Astrocyte of the spinal cord (primary cell): ENCODE results near the gene TRIM75.

Source experiments
- DNase-seq: peaks from one replicate; pipeline ENCODE4 v3.0.0; 2011; ENCODE audit warnings: low read depth, low spot score
- H3K4me3 ChIP-seq: 2 replicates; pipeline ENCODE4 v1.5.1; 2011; ENCODE audit warnings: low read depth, mild to moderate bottlenecking, low read length, moderate library complexity
- CTCF ChIP-seq: IDR thresholded peaks from 2 replicates; pipeline ENCODE4 v1.5.1; 2012; ENCODE audit warnings: low read depth, mild to moderate bottlenecking, low read length, inconsistent platforms
- in situ Hi-C: cut with HindIII; loops from 2 replicates; pipeline ENCODE4 v1.10.0; 2017; ENCODE audit warnings: low sequenced_read_pairs

TRIM75 gene

GRCh38 chr4:165094873-165095272 lies 41.2 kb downstream of the TRIM75 start:
- in situ Hi-C loops = no loop called here
- no peak for TF ChIP-seq CTCF
- DNase-seq = no peak
- H3K4me3 ChIP-seq = no peak overlapping the region

- TF ChIP-seq CTCF = no peak
- in situ Hi-C loops = no loop called here
- no peak for DNase-seq
- H3K4me3 ChIP-seq = no peak overlapping the region
Measured at GRCh38 chr4:165095291-165095690, 41.6 kb downstream of the TRIM75 start.

- peak; percentile 63 for TF ChIP-seq CTCF
- DNase-seq = peak; percentile 37
- H3K4me3 ChIP-seq = no peak overlapping the region
- in situ Hi-C loops = no loop called here
Measured at GRCh38 chr4:165096776-165097175, 43.1 kb downstream of the TRIM75 start.

GRCh38 chr4:165101641-165102040 lies 48.0 kb downstream of the TRIM75 start:
- no peak for DNase-seq
- H3K4me3 ChIP-seq = no peak overlapping the region
- TF ChIP-seq CTCF = no peak
- in situ Hi-C loops = no loop called here

- no peak for DNase-seq
- no peak overlapping the region for H3K4me3 ChIP-seq
- no peak for TF ChIP-seq CTCF
- in situ Hi-C loops = no loop called here
Measured at GRCh38 chr4:165106518-165106917, 52.9 kb downstream of the TRIM75 start.
